ENCODE results near the gene FZD10.

Gene FZD10

GRCh38 chr12:130192642-130193345 is 30.5 kb downstream of the FZD10 start:
- Histone ChIP-seq H3K27me3 (replicated peaks; ENCODE audit: insufficient read depth, low read length) (no peaks in the 10 kb centered on the region), H3K9ac (ENCODE audit: low read length) (no peak overlapping the region), H2AFZ (ENCODE audit: low read length) (no peak overlapping the region), H4K20me1 (ENCODE audit: insufficient read depth, low read length) (no peaks in the 10 kb centered on the region), H3K79me2 (ENCODE audit: low read length) (no peaks in the 10 kb centered on the region), H3K9me2 (replicated peaks; ENCODE audit: insufficient read depth, low read length) (no peaks in the 10 kb centered on the region), H3K4me3 (ENCODE audit: low read length) (no peak overlapping the region), H3K4me1 (ENCODE audit: low read length) (no peaks in the 10 kb centered on the region), H3K27ac (ENCODE audit: low read length) (no peak overlapping the region), H3K36me3 (replicated peaks; ENCODE audit: insufficient read depth, low read length) (no peaks in the 10 kb centered on the region), H3K4me2 (ENCODE audit: low read depth, low read length) (no peak overlapping the region), H3K9me3 (replicated peaks; ENCODE audit: insufficient read depth, low read length) (no peaks in the 10 kb centered on the region), H3F3A (ENCODE audit: insufficient read depth, low read length) (no peaks in the 10 kb centered on the region)
- TF ChIP-seq EZH2phosphoT487 (IDR thresholded peaks at IDR 0.05; ENCODE audit: low read length) = no peak
- no peak for TF ChIP-seq CTCF (IDR thresholded peaks at IDR 0.05; ENCODE audit: low read length)
- no peak for TF ChIP-seq EZH2 (optimal IDR thresholded peaks at IDR 0.05; ENCODE audit: low read depth, low read length)
- no peak for DNase-seq

GRCh38 chr12:130194154-130194553 is 31.9 kb downstream of the FZD10 start:
- Histone ChIP-seq H3K4me2 (ENCODE audit: low read depth, low read length) (no peak overlapping the region), H3K79me2 (ENCODE audit: low read length) (no peaks in the 10 kb centered on the region), H3K9me3 (replicated peaks; ENCODE audit: insufficient read depth, low read length) (no peaks in the 10 kb centered on the region), H3K4me1 (ENCODE audit: low read length) (no peaks in the 10 kb centered on the region), H3K27me3 (replicated peaks; ENCODE audit: insufficient read depth, low read length) (no peaks in the 10 kb centered on the region), H3K36me3 (replicated peaks; ENCODE audit: insufficient read depth, low read length) (no peaks in the 10 kb centered on the region), H3K9me2 (replicated peaks; ENCODE audit: insufficient read depth, low read length) (no peaks in the 10 kb centered on the region), H3F3A (ENCODE audit: insufficient read depth, low read length) (no peaks in the 10 kb centered on the region), H4K20me1 (ENCODE audit: insufficient read depth, low read length) (no peaks in the 10 kb centered on the region), H3K27ac (ENCODE audit: low read length) (no peak overlapping the region), H3K4me3 (ENCODE audit: low read length) (no peak overlapping the region), H2AFZ (ENCODE audit: low read length) (no peak overlapping the region), H3K9ac (ENCODE audit: low read length) (no peak overlapping the region)
- TF ChIP-seq EZH2 (optimal IDR thresholded peaks at IDR 0.05; ENCODE audit: low read depth, low read length) (no peak), EZH2phosphoT487 (IDR thresholded peaks at IDR 0.05; ENCODE audit: low read length) (no peak), CTCF (IDR thresholded peaks at IDR 0.05; ENCODE audit: low read length) (no peak)
- DNase-seq = no peak

GRCh38 chr12:130195369-130195768 is 33.1 kb downstream of the FZD10 start:
- Histone ChIP-seq H3K9ac (ENCODE audit: low read length) (no peak overlapping the region), H3K79me2 (ENCODE audit: low read length) (no peaks in the 10 kb centered on the region), H3K36me3 (replicated peaks; ENCODE audit: insufficient read depth, low read length) (no peaks in the 10 kb centered on the region), H3K4me2 (ENCODE audit: low read depth, low read length) (no peak overlapping the region), H2AFZ (ENCODE audit: low read length) (no peak overlapping the region), H4K20me1 (ENCODE audit: insufficient read depth, low read length) (no peaks in the 10 kb centered on the region), H3F3A (ENCODE audit: insufficient read depth, low read length) (no peaks in the 10 kb centered on the region), H3K27ac (ENCODE audit: low read length) (no peak overlapping the region), H3K4me1 (ENCODE audit: low read length) (no peaks in the 10 kb centered on the region), H3K27me3 (replicated peaks; ENCODE audit: insufficient read depth, low read length) (no peaks in the 10 kb centered on the region), H3K9me3 (replicated peaks; ENCODE audit: insufficient read depth, low read length) (no peaks in the 10 kb centered on the region), H3K4me3 (ENCODE audit: low read length) (no peak overlapping the region), H3K9me2 (replicated peaks; ENCODE audit: insufficient read depth, low read length) (no peaks in the 10 kb centered on the region)
- DNase-seq = no peak
- TF ChIP-seq EZH2phosphoT487 (IDR thresholded peaks at IDR 0.05; ENCODE audit: low read length) (no peak), EZH2 (optimal IDR thresholded peaks at IDR 0.05; ENCODE audit: low read depth, low read length) (no peak), CTCF (IDR thresholded peaks at IDR 0.05; ENCODE audit: low read length) (no peak)

Measured in MM.1S (cell line).